LHCN-M2 (cell line): Measurements from ENCODE around the gene EFS. TPM values are rescaled to one million over a fixed set of nuclear protein-coding genes. Genes with fewer than 3 reads are reported as not detected.
"Not testable (repeated sequence)": the region's sequence is repeated elsewhere in the genome, so short reads cannot be mapped to it uniquely, and the experiment has no call there.

Experiments
- DNase-seq: peaks from one replicate; pipeline ENCODE4 v3.0.0-alpha.2; 2012; ENCODE audit warnings: low read depth
- total RNA-seq: library from RNA; depleted of rRNA; stranded (reverse); fragments of >200 nt; gene quantifications from 2 replicates; pipeline ENCODE4 v1.2.3, GENCODE V29; 2014

The EFS gene
- total RNA-seq, 1 experiment from 2014 or later = not detected

DNA sequence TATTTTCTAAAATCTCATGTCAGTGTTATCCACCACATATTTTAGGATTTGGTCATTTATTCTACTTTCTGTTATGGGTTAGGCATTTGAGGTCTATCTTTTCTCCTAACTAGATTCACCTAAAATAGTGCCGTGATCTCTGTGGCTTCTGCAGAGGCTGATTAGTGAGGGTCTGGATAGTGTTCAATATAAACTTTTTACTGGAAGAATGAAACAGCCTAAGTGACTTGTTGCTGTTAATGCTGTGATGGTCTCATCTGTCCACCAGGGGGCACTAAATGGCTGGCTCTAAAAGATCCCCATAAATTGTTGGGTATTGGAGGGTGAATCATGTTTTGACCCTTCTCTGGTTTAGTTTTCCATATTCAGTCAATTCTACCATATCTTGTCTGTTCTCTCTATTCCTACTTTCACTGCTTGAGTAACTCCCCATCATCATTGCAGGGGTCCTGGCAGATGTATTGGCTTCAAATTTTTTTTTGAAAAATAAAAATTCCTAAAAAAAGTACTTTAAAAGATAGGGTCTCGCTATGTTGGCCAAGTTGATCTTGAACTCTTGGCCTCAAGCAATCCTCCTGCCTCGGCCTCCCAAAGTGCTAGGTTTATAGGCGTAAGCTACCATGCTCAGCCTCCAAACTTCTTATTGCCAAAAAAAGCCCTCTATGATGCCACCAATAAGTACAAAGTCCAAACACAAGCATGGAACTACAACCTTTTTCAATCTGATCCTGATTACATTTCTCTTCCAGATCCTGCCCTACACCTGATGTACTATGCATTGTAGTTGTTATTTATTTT, 36.8 kb downstream of the EFS start:
- peak; percentile 69 for DNase-seq

DNA sequence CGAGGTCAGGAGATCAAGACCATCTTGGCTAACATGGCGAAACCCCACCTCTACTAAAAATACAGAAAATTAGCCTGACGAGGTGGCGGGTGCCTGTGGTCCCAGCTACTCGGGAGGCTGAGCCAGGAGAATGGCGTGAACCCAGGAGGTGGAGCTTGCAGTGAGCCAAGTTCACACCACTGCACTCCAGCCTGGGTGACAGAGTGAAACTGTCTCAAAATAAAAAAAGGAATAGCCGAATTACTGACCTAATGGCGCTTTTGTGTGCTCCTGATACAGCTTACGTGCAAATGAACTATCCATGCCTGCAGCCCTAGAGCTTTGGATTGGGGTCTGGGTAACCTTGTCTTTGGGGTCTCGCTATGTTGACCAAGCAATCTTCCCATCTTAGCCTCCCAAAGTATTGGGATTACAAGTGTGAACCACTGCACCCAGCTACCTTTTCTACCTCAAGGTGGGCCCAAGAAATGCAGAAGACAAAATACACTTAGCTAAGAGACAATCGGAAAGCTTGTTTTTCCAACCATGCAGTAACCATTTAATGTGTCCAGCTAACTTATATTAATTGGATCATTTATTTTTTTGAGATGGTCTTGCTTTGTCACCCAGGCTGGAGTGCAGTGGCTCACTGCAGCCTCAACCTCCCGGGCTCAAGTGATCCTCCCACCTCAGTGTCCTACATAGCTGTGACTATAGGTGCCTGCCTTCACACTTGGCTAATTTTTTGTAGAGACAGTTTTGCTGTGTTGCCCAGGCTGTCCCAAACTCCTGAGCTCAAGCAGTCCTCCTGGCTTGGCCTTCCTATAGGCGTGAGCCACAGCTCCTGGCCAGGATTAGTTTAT, 38.3 kb downstream of the EFS start:
- no peak for DNase-seq

DNA sequence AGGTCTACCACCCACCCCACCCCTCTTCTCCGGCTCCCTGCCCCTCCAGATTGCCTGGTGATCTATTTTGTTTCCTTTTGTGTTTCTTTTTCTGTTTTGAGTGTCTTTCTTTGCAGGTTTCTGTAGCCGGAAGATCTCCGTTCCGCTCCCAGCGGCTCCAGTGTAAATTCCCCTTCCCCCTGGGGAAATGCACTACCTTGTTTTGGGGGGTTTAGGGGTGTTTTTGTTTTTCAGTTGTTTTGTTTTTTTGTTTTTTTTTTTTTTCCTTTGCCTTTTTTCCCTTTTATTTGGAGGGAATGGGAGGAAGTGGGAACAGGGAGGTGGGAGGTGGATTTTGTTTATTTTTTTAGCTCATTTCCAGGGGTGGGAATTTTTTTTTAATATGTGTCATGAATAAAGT, 39.2 kb downstream of the EFS start:
- not testable (repeated sequence) for DNase-seq

DNA sequence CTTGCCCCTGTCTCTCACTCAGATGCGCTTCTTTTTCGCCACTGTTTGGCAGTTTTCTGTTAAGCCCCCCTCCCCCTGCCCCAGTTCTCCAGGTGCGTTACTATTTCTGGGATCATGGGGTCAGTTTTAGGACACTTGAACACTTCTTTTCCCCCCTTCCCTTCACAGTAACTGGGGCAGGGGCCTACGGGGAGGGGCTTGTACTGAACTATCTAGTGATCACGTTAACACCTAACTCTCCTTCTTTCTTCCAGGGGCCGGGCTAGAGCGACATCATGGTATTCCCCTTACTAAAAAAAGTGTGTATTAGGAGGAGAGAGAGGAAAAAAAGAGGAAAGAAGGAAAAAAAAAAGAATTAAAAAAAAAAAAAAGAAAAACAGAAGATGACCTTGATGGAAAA, 40.0 kb downstream of the EFS start:
- DNase-seq = no peak

DNA sequence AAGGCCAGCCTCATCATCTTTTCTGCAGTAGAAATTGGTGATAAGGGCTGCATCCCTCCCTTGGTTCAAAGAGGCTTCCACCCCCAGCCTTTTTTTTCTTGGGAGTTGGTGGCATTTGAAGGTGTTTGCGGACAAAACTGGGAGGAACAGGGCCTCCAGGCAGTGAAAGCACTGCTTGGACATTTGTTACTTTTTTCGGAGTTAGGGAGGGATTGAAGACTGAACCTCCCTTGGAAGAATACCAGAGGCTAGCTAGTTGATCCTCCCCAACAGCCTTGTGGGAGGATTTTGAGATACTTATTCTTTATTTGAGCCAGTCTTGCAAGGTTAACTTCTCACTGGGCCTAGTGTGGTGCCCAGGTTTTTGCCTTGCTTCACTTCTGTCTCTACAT, 40.5 kb downstream of the EFS start:
- no peak for DNase-seq

DNA sequence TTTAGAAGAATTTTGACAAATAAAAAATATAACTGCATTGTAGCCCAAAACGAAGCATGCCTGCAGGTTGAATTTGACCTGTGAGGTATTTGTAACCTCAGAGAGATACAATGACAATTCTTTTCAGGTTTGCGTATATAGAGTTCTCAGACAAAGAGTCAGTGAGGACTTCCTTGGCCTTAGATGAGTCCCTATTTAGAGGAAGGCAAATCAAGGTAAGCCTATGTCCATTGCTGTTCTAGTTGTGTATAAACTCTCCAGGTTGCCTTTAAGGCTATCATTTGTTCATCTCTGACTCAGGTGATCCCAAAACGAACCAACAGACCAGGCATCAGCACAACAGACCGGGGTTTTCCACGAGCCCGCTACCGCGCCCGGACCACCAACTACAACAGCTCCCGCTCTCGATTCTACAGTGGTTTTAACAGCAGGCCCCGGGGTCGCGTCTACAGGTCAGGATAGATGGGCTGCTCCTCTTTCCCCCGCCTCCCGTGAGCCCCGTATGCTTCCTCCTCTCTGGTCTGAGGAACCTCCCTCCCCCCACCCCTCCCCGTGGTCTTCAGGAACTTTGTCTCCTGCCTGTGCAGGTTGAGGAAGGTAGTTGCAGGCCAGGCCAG, 41.0 kb downstream of the EFS start:
- no peak for DNase-seq

DNA sequence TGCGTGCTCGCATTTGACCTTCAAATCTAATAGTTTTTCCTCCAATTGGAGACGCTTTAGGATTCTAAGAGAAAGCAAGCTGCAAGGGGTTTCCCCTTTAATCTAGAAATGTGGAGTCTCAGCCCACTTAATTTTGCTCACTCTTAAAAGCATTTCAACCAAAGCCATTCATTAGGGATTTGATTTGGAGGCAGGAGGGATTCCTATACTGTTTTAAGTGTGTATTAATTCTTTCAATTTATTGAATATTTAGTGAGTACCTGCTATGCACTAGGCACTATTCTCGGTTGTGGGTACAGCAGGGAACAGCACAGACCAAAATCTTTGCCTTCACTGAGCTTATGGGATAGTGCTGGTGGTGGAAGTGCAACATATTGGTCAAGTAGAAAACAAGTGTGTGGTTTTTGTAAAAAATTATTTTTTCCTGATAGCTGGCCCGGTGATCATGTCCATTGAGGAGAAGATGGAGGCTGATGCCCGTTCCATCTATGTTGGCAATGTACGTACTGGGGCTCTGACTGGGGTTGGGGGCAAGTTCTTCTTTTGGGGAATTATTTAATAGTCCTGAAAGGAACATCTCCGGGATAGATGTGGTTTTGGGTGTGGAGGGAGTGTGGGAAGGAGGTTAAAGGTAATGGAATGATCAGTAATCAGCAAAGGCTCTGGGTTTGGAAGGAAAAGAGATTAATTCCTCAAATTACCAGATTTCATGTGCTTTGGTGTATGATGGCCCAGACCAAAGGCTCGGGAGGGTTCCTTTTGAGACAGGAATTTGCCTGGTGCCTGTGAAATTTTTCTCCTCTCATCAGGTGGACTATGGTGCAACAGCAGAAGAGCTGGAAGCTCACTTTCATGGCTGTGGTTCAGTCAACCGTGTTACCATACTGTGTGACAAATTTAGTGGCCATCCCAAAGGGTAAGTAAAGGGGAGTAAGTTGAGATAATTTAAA, 42.1 kb downstream of the EFS start:
- no peak for DNase-seq

DNA sequence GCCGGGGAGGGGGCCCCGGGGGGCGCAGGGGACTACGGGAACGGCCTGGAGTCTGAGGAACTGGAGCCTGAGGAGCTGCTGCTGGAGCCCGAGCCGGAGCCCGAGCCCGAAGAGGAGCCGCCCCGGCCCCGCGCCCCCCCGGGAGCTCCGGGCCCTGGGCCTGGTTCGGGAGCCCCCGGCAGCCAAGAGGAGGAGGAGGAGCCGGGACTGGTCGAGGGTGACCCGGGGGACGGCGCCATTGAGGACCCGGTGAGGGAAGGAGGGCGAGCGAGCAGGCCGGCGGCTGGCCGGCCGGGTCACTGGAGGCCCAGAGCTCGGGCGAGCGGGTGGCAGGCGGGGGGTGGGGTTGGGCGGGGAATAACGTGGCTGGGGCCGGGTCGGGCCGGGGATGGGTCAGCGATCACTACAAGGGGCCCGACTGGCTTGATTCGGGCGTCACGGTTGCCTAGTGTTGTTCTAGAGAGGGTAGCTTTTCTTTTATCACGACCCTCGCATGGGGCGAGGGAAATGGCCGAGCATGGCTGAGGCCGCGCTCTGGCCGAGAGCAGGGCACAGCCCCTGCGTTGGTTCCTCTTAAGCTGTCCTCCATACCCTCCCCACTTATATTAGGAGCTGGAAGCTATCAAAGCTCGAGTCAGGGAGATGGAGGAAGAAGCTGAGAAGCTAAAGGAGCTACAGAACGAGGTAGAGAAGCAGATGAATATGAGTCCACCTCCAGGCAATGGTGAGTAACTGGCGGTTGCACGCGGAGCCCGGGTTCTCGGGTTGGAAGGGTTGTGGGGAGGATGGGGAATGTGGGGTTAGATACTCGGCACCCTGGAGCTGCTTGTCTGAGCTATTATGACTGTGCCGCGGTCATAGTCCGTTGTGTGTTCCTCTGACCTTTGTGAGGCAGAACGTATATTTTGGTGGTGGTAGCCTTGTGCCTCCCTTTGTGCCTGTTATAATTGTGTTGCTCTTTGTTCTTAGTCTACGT, 43.1 kb downstream of the EFS start:
- peak; percentile 66 for DNase-seq

DNA sequence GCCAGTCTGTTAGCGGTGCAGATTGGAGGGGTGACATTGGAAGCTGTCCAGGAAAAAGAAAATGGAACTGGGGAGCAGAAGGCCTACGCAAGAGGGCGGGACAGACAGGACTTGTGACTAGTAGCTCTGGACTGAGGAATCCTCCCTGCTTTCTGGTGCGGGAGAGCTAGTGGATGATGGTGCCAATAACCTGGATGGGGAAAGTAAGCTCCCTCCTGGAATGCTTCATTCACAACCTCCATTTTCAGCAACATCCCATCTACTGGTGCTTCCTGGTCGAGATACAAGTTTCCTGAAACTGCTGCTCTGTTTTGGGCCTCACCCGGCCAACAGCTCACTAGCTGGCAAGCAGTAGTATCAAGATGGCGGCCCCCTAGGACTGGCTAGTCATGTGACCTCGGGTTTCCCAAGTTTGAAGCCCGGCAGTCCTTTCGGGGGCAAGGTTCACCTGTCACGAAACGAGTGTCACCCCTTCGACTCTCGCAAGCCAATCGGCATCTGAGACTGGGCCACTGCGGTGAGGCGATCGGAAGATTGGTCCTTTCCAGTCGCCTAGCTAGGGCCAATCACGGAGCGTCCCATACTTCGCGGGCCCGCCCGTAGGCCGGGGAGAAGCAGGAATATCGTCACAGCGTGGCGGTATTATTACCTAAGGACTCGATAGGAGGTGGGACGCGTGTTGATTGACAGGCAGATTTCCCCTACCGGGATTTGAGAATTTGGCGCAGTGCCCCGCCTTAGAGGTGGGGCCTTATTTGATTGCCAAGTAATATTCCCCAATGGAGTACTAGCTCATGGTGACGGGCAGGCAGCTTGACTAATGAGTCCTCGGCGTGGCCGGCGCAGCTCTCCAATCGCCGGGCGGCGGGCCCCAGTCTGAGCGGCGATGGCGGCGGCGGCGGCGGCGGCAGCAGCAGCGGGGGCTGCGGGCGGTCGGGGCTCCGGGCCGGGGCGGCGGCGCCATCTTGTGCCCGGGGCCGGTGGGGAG, 44.1 kb downstream of the EFS start, which contains the start of gene PABPN1:
TSS of gene PABPN1 (plus strand) at position 874 of the 988 bp plus-strand sequence. CDS start at position 887, 13 bp downstream.
- peak; percentile 100 for DNase-seq

DNA sequence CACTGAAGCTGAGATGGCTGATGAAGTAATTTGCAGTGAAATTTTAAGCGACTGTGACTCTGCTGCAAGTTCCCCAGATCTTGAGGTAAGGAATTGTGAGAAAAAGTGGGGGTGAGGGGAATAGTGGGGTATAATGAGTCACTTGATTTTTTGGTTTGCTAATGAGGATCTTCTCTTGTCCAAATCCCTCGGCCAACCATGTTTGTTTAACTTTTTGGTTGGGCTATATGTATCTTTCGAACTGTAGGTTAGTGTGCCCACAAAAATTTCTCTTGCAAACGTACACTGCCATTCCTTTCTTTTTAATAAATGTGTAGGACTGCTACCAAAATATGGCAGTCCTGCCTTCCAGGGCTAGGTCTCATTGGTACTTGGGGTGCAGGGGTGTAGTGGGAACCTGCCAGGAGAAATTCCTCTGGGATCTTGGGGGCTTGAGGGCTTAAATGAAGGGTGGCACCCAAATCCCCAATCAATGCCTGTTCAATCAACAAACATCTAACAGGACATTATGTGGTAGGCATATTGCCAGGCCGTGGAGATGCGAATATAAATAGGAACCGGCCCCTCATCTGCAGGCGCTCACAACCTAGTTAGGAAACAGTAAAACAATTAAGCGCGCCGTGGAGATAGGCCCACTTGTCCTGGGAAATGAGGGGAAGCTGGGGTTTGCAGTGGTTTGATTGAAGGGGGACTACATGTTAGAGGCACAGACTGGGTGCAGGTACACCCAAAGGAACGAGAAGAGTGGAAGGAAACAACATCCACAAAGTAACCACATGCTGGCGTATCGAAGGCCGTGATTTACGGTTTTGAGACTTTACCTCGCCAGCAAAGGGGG, 45.0 kb downstream of the EFS start:
- no peak for DNase-seq

DNA sequence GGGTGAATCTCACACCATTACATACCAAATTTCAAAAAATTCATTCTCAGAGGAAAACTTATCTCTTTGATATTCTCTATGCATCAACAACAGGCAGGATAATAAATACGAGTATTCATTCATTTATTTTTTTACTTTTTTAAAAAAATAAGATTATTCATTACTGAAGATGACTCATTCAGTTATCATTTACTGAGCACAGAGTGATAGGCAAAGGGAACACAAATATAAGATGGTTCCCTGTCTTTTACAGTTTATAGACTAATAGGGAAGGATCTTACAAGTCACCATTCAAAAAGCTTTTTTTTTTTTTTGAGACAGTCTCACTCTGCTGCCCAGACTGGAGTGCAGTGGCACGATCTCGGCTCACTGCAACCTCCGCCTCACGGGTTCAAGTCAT, 48.7 kb downstream of the EFS start:
- no peak for DNase-seq

DNA sequence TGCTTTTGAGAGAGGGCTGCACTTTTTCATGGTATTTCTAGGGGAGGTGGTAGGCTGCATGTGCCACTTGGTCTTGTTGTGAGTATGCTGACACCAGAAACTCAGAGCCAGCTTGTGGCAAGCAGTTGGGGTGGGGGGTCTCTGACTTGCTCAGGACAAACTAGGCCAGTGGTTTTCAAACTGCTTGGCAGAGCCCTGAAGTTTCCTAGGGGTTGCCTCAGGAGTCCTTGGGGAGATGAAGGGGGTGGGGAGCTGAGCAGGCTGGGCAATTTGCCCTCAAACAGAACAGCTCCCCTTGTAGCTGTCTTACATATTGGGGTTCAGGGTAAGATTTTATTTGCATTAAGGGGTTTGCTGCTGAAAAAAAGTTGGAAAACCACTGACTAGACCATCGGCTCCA, 54.4 kb downstream of the EFS start:
- DNase-seq = no peak

DNA sequence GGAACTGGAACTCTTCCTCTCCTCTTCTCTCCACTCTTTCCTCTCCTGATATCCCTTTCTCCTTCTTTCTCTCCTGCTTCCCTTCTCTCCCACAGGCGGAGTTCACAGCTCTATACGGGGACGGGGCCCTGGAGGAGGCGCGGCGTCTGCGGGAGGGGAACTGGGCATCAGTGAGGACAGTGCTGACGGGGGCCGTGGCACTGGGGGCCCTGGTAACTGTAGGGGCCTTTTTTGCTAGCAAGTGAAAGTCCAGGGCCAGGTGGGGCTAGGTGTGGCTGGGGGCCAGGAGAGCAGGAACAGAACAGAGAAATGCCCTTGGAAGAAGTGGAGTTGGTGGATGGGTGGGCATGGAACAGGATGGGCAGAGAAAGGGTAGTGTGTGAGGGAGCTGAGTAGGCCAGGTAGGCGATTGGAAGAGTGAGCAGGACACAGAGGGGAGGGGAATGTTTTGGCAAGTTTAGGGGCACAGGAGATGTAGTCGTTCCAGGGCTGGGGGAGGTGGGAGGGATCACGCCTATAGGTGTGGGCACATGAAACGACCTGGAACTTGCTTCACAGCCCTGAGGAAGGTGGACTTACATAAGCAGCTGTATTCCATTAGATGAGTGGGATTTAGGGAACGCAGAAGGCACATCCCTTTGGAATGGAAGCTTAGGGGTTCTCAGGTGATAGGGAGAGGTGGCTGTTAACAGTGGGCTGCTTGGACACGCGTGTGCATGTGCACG, 56.1 kb downstream of the EFS start:
- DNase-seq = no peak

DNA sequence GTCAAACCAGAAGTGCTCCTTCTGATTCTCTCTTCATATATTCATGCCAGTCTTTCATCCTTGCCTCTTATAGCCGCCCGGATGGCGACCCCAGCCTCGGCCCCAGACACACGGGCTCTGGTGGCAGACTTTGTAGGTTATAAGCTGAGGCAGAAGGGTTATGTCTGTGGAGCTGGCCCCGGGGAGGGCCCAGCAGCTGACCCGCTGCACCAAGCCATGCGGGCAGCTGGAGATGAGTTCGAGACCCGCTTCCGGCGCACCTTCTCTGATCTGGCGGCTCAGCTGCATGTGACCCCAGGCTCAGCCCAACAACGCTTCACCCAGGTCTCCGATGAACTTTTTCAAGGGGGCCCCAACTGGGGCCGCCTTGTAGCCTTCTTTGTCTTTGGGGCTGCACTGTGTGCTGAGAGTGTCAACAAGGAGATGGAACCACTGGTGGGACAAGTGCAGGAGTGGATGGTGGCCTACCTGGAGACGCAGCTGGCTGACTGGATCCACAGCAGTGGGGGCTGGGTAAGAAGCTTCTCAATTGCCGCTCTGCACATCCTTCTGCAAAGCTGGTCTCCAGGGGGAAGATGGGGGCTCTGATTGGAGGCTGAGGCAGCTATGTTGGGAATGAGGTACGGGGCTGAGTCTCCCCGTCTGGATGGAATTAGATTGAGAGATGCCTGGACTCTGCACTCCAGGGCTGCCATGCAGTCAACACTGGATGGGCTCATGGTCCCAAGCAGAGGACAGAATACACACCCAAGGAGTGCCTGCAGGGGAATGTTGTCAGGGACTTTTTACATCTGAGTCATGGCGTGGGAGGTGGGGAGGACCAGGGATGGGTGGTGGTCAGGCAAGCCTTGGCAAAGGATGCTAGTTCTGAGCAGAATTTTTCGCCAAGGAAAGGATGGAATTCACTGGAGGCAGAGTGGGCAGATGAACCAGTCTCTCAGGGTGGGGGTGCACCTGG, 57.0 kb downstream of the EFS start:
- DNase-seq = no peak

DNA sequence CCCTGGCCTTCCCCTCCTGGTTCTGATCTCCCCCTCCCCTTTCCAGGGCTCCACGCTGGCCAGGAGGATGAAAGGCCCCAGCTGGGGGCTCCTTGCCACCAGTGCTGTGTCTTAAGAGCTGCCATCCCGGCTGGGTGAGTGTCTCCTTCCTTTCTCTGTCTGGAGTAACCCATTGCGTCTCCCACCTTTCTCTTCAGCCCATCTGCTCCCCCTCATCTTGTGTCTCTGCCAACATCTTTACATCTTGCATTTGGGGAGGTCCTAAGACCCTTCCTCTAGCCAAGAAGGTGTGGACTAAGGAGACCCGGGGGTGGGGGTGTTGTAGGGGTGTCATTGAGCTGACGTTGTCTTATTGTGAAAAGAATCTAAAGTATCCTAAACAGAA, 57.8 kb downstream of the EFS start:
- no peak for DNase-seq
